RCC 7860 (cell line): ENCODE data around the gene CEP112.
A peak's percentile ranks its signal among the peaks of the same experiment; 100 is the strongest.
"Not testable (repeated sequence)": the region's sequence is repeated elsewhere in the genome, so short reads cannot be mapped to it uniquely, and the experiment has no call there.

Experiments used
- DNase-seq: peaks from one replicate; pipeline ENCODE4 v3.0.0-alpha.2; 2015; ENCODE audit warnings: low spot score
- FAIRE-seq: peaks from 2 replicates; lab custom pipeline; 2012; peaks lifted over from hg19 to GRCh38; lab: Jason Lieb, UNC

Gene CEP112

GRCh38 chr17:66165537-66166123 is 26.3 kb downstream of the CEP112 start:
- FAIRE-seq: peak; percentile 90

GRCh38 chr17:66155055-66155454 is 36.9 kb downstream of the CEP112 start:
- not testable (repeated sequence) for DNase-seq, FAIRE-seq

More at GRCh38 chr17:66165537-66166123, 26.3 kb downstream of the CEP112 start:
- DNase-seq: peak; percentile 27

GRCh38 chr17:66152756-66153155 is 39.2 kb downstream of the CEP112 start:
- FAIRE-seq (no peak), DNase-seq (no peak)

- no peak for DNase-seq
- FAIRE-seq: no peak
These were observed 41.2 kb downstream of the CEP112 start for GRCh38 chr17:66150708-66151107.

- no peak for FAIRE-seq
- DNase-seq: no peak
These were observed 42.4 kb downstream of the CEP112 start for GRCh38 chr17:66149562-66149961.

GRCh38 chr17:66146394-66146793 is 45.5 kb downstream of the CEP112 start:
- FAIRE-seq (no peak), DNase-seq (no peak)

- FAIRE-seq (no peak), DNase-seq (no peak)
These were observed 48.2 kb downstream of the CEP112 start for GRCh38 chr17:66143657-66144282.

- no peak for DNase-seq
- FAIRE-seq: no peak
These were observed 49.5 kb downstream of the CEP112 start for GRCh38 chr17:66142428-66142827.

- no peak for DNase-seq
- FAIRE-seq: no peak
These were observed 53.8 kb downstream of the CEP112 start for GRCh38 chr17:66138120-66138519.

GRCh38 chr17:66135896-66136295 is 56.0 kb downstream of the CEP112 start:
- no peak for DNase-seq
- no peak for FAIRE-seq

- FAIRE-seq (no peak), DNase-seq (no peak)
These were observed 56.7 kb downstream of the CEP112 start for GRCh38 chr17:66135219-66135618.

- no peak for FAIRE-seq
- no peak for DNase-seq
These were observed 62.2 kb downstream of the CEP112 start for GRCh38 chr17:66129759-66130158.

- DNase-seq: no peak
- FAIRE-seq: no peak
These were observed 65.7 kb downstream of the CEP112 start for GRCh38 chr17:66126231-66126630.

- FAIRE-seq (no peak), DNase-seq (no peak)
These were observed 68.8 kb downstream of the CEP112 start for GRCh38 chr17:66123163-66123562.

- DNase-seq (no peak), FAIRE-seq (no peak)
These were observed 76.7 kb downstream of the CEP112 start for GRCh38 chr17:66115246-66115645.

GRCh38 chr17:66114609-66115008 is 77.3 kb downstream of the CEP112 start:
- DNase-seq (no peak), FAIRE-seq (no peak)

- DNase-seq (no peak), FAIRE-seq (no peak)
These were observed 84.2 kb downstream of the CEP112 start for GRCh38 chr17:66107731-66108130.

GRCh38 chr17:66098040-66098439 is 93.9 kb downstream of the CEP112 start:
- DNase-seq: no peak
- FAIRE-seq: no peak

GRCh38 chr17:66094727-66095126 is 97.2 kb downstream of the CEP112 start:
- DNase-seq (no peak), FAIRE-seq (no peak)

GRCh38 chr17:66091445-66092080 is 100.4 kb downstream of the CEP112 start:
- peak; percentile 58 for FAIRE-seq

GRCh38 chr17:66089764-66090163 is 102.2 kb downstream of the CEP112 start:
- DNase-seq (no peak), FAIRE-seq (no peak)

More at GRCh38 chr17:66091445-66092080, 100.4 kb downstream of the CEP112 start:
- no peak for DNase-seq

- DNase-seq: no peak
- FAIRE-seq: no peak
These were observed 103.8 kb downstream of the CEP112 start for GRCh38 chr17:66088173-66088572.
